A549 (cell line): Measurements from ENCODE around the gene RALBP1. TPM values are rescaled to one million over a fixed set of nuclear protein-coding genes. Genes with fewer than 3 reads are reported as not detected.
"Not testable (repeated sequence)": the region's sequence is repeated elsewhere in the genome, so short reads cannot be mapped to it uniquely, and the experiment has no call there.

ENCODE experiments used
- ATAC-seq, 2 experiments: fragments of 200-7000 bp in 1 of 2; fragments of >200 bp in 1 of 2; cut with Nextera tagmentation in 1 of 2; cut with Tn5 transposase in 1 of 2; 3 replicates each; pipeline versions ENCODE4 v1.8.0 to v1.9.1; 2018 to 2020; ENCODE audit warnings: mild to moderate bottlenecking in 1 of 2, moderate library complexity in 1 of 2
- CTCF ChIA-PET: fragments of 300-600 bp; sonication (Branson Sonifier 250); formaldehyde crosslinking; extraction: SDS; loops from one replicate; lab custom pipeline; 2021; ENCODE audit warnings: antibody characterized with exemption, inconsistent platforms; lab: Yijun Ruan, JAX
- POLR2A ChIA-PET: fragments of 350-600 bp; formaldehyde crosslinking; extraction: SDS; loops from one replicate; lab custom pipeline; 2021; ENCODE audit warnings: antibody characterized with exemption, inconsistent platforms; lab: Yijun Ruan, JAX
- DNase-seq, 2 experiments: peaks; one replicate each; pipeline versions ENCODE4 v3.0.0 to v3.0.0-alpha.2; 2011 to 2016; ENCODE audit warnings: low read depth in 1 of 2, low spot score in 1 of 2
- FAIRE-seq: peaks from 2 replicates; lab custom pipeline; 2011; peaks lifted over from hg19 to GRCh38; lab: Jason Lieb, UNC
- H3K27ac ChIP-seq, 2 experiments: fragments of >200 bp; sonication (Bioruptor Twin); formaldehyde crosslinking; 3 replicates each; pipeline ENCODE4 v1.5.1; 2016 to 2017
- H3K4me1 ChIP-seq: fragments of >200 bp; sonication (Bioruptor Twin); formaldehyde crosslinking; 3 replicates; pipeline ENCODE4 v1.6.1; 2016
- H3K4me2 ChIP-seq: fragments of >200 bp; sonication (Bioruptor Twin); formaldehyde crosslinking; 3 replicates; pipeline ENCODE4 v1.6.1; 2016
- H3K4me3 ChIP-seq: fragments of >200 bp; sonication (Bioruptor Twin); formaldehyde crosslinking; 3 replicates; pipeline ENCODE4 v1.5.1; 2016
- H3K9me3 ChIP-seq: fragments of >200 bp; sonication (Bioruptor Twin); formaldehyde crosslinking; 3 replicates; pipeline ENCODE4 v1.6.1; 2016
- ATOH8 ChIP-seq: fragments of 250-450 bp; sonication (Bioruptor Pico); IDR thresholded peaks from 2 replicates; pipeline ENCODE4 v1.5.0; 2020; ENCODE audit warnings: low read depth, mild to moderate bottlenecking, moderate library complexity
- CBX2 ChIP-seq: fragments of 200-600 bp; sonication (generic); IDR thresholded peaks from 2 replicates; pipeline ENCODE4 v1.6.1; 2016; ENCODE audit warnings: low read depth, mild to moderate bottlenecking, borderline replicate concordance
- CEBPB ChIP-seq, 2 experiments: fragments of >200 bp in 1 of 2; sonication (Bioruptor Twin) in 1 of 2; formaldehyde crosslinking in 1 of 2; IDR thresholded peaks; 2 replicates each; pipeline ENCODE4 v1.6.1; 2012 to 2016
- EHMT2 ChIP-seq: fragments of 200-600 bp; sonication (generic); IDR thresholded peaks from 2 replicates; pipeline ENCODE4 v1.6.1; 2016; ENCODE audit warnings: antibody characterized with exemption, low read depth, mild to moderate bottlenecking, moderate library complexity
- HDAC2 ChIP-seq: fragments of 200-600 bp; sonication (generic); IDR thresholded peaks from 2 replicates; pipeline ENCODE4 v1.6.1; 2016
- HES2 ChIP-seq: fragments of >200 bp; sonication (Bioruptor Twin); formaldehyde crosslinking; IDR thresholded peaks from 2 replicates; pipeline ENCODE4 v1.6.1; 2016
- HOXB5 ChIP-seq: fragments of 250-450 bp; sonication (Bioruptor Pico); IDR thresholded peaks from 2 replicates; pipeline ENCODE4 v1.5.0; 2020; ENCODE audit warnings: mild to moderate bottlenecking, moderate library complexity
- JUN ChIP-seq, 2 experiments: fragments of >200 bp; sonication (Bioruptor Twin); formaldehyde crosslinking; IDR thresholded peaks; 2 replicates in 1 of 2; 3 replicates in 1 of 2; pipeline ENCODE4 v1.6.1; 2016 to 2017
- MAX ChIP-seq: IDR thresholded peaks from 2 replicates; pipeline ENCODE4 v1.6.1; 2012
- MYC ChIP-seq: IDR thresholded peaks from 2 replicates; pipeline ENCODE4 v1.6.1; 2012; ENCODE audit warnings: mild to moderate bottlenecking, inconsistent platforms, low read length, improper control_type of control experiment, borderline replicate concordance
- NFE2L2 ChIP-seq: fragments of 150-350 bp; conservative IDR thresholded peaks from 2 replicates; pipeline ENCODE4 v1.6.1; 2014; ENCODE audit warnings: low read length
- PBX3 ChIP-seq: IDR thresholded peaks from 2 replicates; pipeline ENCODE4 v1.6.1; 2012
- POLR2A ChIP-seq: IDR thresholded peaks from 2 replicates; pipeline ENCODE4 v1.6.1; 2012; ENCODE audit warnings: mild to moderate bottlenecking, low read length
- RCOR1 ChIP-seq: fragments of 150-350 bp; IDR thresholded peaks from 2 replicates; pipeline ENCODE4 v1.6.1; 2014; ENCODE audit warnings: antibody characterized with exemption, low read length, low read depth
- SREBF2 ChIP-seq: fragments of 450-650 bp; IDR thresholded peaks from 2 replicates; pipeline ENCODE4 v1.6.1; 2014; ENCODE audit warnings: mild to moderate bottlenecking, moderate library complexity
- ZNF302 ChIP-seq: fragments of 250-450 bp; sonication (Bioruptor Pico); IDR thresholded peaks from 2 replicates; pipeline ENCODE4 v1.9.0; 2021; ENCODE audit warnings: inconsistent platforms, mild to moderate bottlenecking, moderate library complexity
- WGBS: methylation state at CpG from one replicate; pipeline ENCODE4 v1.1.6; 2017; ENCODE audit errors: missing lambda C conversion rate; 5-methylcytosine and 5-hydroxymethylcytosine counted together
- polyA plus RNA-seq, 4 experiments: library from polyadenylated mRNA; depleted of rRNA in 3 of 4; stranded (reverse); fragments of >200 nt; fragmentation: RNase III in 1 of 4; extraction: RNeasy Plus Mini Kit Qiagen cat#74134 plus additional on column Dnase treatment in 1 of 4; gene quantifications; 2 replicates in 3 of 4; 3 replicates in 1 of 4; pipeline ENCODE4 v1.2.3, GENCODE V29; 2011 to 2017

Gene RALBP1
- polyA plus RNA-seq, 2 of the 4 experiments (the other 2 are of a cell fraction), result 35.6 to 38.2 TPM

- CTCF ChIA-PET, result no interaction called here
- H3K4me1 ChIP-seq, result no peaks in the 10 kb centered on the region
Observed at GRCh38 chr18:9447334-9447733, 28.0 kb upstream of the RALBP1 start.

GRCh38 chr18:9449600-9450414 is 25.5 kb upstream of the RALBP1 start:
- no peak overlapping the region for H3K27ac ChIP-seq
- 42% methylated on average over 12 of the region's 12 CpGs for WGBS
- POLR2A ChIA-PET, result no interaction called here
- no peak overlapping the region for H3K4me3 ChIP-seq
- H3K4me1 ChIP-seq, result no peaks in the 10 kb centered on the region
- no peak overlapping the region for H3K4me2 ChIP-seq
- H3K9me3 ChIP-seq, result peaks cover 7% of the 10 kb centered on the region; the same call in 1 of the 3 replicates
- no peak for DNase-seq
- no peak for TF ChIP-seq MYC
- no peak for TF ChIP-seq CBX2
- TF ChIP-seq PBX3, result no peak
- TF ChIP-seq POLR2A, result no peak
- TF ChIP-seq, all 56 proteins: peak for 0
- no peak for ATAC-seq
- no peak for FAIRE-seq
- CTCF ChIA-PET, result interaction anchor here (0.5 kb wide), 1 partner anchor 45 kb away, joined by 3 read pairs; no protein-coding TSS in a partner anchor

More at GRCh38 chr18:9447334-9447733, 28.0 kb upstream of the RALBP1 start:
- ATAC-seq (no peak), FAIRE-seq (no peak), DNase-seq (no peak)
- TF ChIP-seq EHMT2, result no peak
- peaks cover 7% of the 10 kb centered on the region; the same call in 1 of the 3 replicates for H3K9me3 ChIP-seq
- no peak overlapping the region for H3K27ac ChIP-seq
- H3K4me3 ChIP-seq, result no peak overlapping the region
- H3K4me2 ChIP-seq, result no peak overlapping the region
- POLR2A ChIA-PET, result no interaction called here
- 57% methylated on average over 7 of the region's 7 CpGs for WGBS

- FAIRE-seq, POLR2A ChIA-PET, H3K9me3 ChIP-seq, DNase-seq, CTCF ChIA-PET, ATAC-seq, H3K4me1 ChIP-seq, H3K4me2 ChIP-seq, H3K4me3 ChIP-seq, H3K27ac ChIP-seq: not testable (repeated sequence)
- 80% methylated on average over 7 of the region's 7 CpGs for WGBS
Observed at GRCh38 chr18:9450920-9451319, 24.4 kb upstream of the RALBP1 start.

GRCh38 chr18:9453283-9453682 is 22.0 kb upstream of the RALBP1 start:
- 31% methylated on average over 2 of the region's 2 CpGs for WGBS
- H3K4me2 ChIP-seq, result no peak overlapping the region
- ATAC-seq, result no peak
- H3K27ac ChIP-seq, result no peak overlapping the region
- no peak for DNase-seq
- no peaks in the 10 kb centered on the region for H3K4me1 ChIP-seq
- FAIRE-seq, result no peak
- ChIA-PET POLR2A (no interaction called here), CTCF (no interaction called here)
- TF ChIP-seq RCOR1, result no peak
- TF ChIP-seq HOXB5 (CRISPR knock-in tag), result no peak
- no peak for TF ChIP-seq MAX
- TF ChIP-seq SREBF2, result no peak
- no peak for TF ChIP-seq ZNF302 (CRISPR knock-in tag)
- no peak for TF ChIP-seq HDAC2
- TF ChIP-seq NFE2L2, result no peak
- no peak for TF ChIP-seq ATOH8
- TF ChIP-seq CEBPB (IDR thresholded peaks at IDR 0.05), result no peak
- no peak for TF ChIP-seq JUN (IDR thresholded peaks at IDR 0.05)
- TF ChIP-seq HES2, result no peak
- H3K4me3 ChIP-seq, result no peak overlapping the region
- peaks cover 6% of the 10 kb centered on the region; the same call in 1 of the 3 replicates for H3K9me3 ChIP-seq
